GM23338 (cell line): ENCODE measurements around the gene DOCK7. TPM values are rescaled to one million over a fixed set of nuclear protein-coding genes. Genes with fewer than 3 reads are reported as not detected.

Source experiments
- ATAC-seq: fragments of 200-7000 bp; cut with Tn5 transposase; 3 replicates; pipeline ENCODE4 v1.9.1; 2020
- DNase-seq: peaks from one replicate; pipeline ENCODE4 v3.0.0-alpha.2; 2015; ENCODE audit warnings: low spot score
- H2AFZ ChIP-seq: fragments of 200-600 bp; sonication (generic); 2 replicates; pipeline ENCODE4 v1.8.0; 2016; ENCODE audit warnings: antibody characterized with exemption, mild to moderate bottlenecking, moderate library complexity
- H3F3A ChIP-seq: fragments of 200-600 bp; sonication (generic); replicated peaks from 2 replicates; pipeline ENCODE4 v1.8.0; 2017; ENCODE audit warnings: antibody characterized with exemption, mixed run types, low read depth
- H3K27ac ChIP-seq: fragments of 200-600 bp; sonication (generic); 2 replicates; pipeline ENCODE4 v1.6.1; 2016; ENCODE audit warnings: low read depth
- H3K27me3 ChIP-seq: fragments of 200-600 bp; sonication (generic); 2 replicates; pipeline ENCODE4 v1.8.0; 2016; ENCODE audit warnings: mild to moderate bottlenecking, mixed run types, moderate library complexity; ENCODE audit not compliant: insufficient read depth
- H3K36me3 ChIP-seq: fragments of 200-600 bp; sonication (generic); 2 replicates; pipeline ENCODE4 v1.8.0; 2016; ENCODE audit warnings: mild to moderate bottlenecking; ENCODE audit not compliant: insufficient read depth
- H3K4me1 ChIP-seq: fragments of 200-600 bp; sonication (generic); 2 replicates; pipeline ENCODE4 v1.8.0; 2016; ENCODE audit warnings: mild to moderate bottlenecking, moderate library complexity; ENCODE audit not compliant: insufficient read depth
- H3K4me2 ChIP-seq: fragments of 200-600 bp; sonication (generic); 2 replicates; pipeline ENCODE4 v1.7.1; 2017; ENCODE audit warnings: mixed run types
- H3K4me3 ChIP-seq: fragments of 200-600 bp; sonication (generic); 2 replicates; pipeline ENCODE4 v1.6.1; 2016; ENCODE audit warnings: mixed run types
- H3K79me2 ChIP-seq: fragments of 200-600 bp; sonication (generic); replicated peaks from 2 replicates; pipeline ENCODE4 v1.8.0; 2017; ENCODE audit warnings: mild to moderate bottlenecking; ENCODE audit not compliant: insufficient read depth
- H3K9me2 ChIP-seq: fragments of 200-600 bp; sonication (generic); 2 replicates; pipeline ENCODE4 v1.8.0; 2017; ENCODE audit not compliant: insufficient read depth
- H4K20me1 ChIP-seq: fragments of 200-600 bp; sonication (generic); replicated peaks from 2 replicates; pipeline ENCODE4 v1.8.0; 2017; ENCODE audit warnings: mild to moderate bottlenecking; ENCODE audit not compliant: insufficient read depth
- H3K27ac Mint-ChIP-seq: 2 replicates; pipeline ENCODE4 v1.8.0; 2020; ENCODE audit warnings: inconsistent platforms, mild to moderate bottlenecking, moderate library complexity, mixed read lengths
- H3K27me3 Mint-ChIP-seq: 3 replicates; pipeline ENCODE4 v1.8.0; 2022; ENCODE audit warnings: low read depth, mild to moderate bottlenecking, moderate library complexity, mixed read lengths, inconsistent platforms; ENCODE audit not compliant: insufficient read depth, poor library complexity
- H3K36me3 Mint-ChIP-seq: 3 replicates; pipeline ENCODE4 v1.8.0; 2021; ENCODE audit warnings: low read depth, mild to moderate bottlenecking, inconsistent platforms, moderate library complexity, mixed read lengths
- H3K4me1 Mint-ChIP-seq: 3 replicates; pipeline ENCODE4 v1.8.0; 2020; ENCODE audit warnings: mild to moderate bottlenecking, inconsistent platforms, mixed read lengths
- H3K4me3 Mint-ChIP-seq: 3 replicates; pipeline ENCODE4 v1.8.0; 2021; ENCODE audit warnings: moderate library complexity, mild to moderate bottlenecking, inconsistent platforms, mixed read lengths
- H3K9me3 Mint-ChIP-seq: 3 replicates; pipeline ENCODE4 v1.8.0; 2020; ENCODE audit warnings: moderate library complexity, mild to moderate bottlenecking, inconsistent platforms, mixed read lengths
- EZH2 ChIP-seq: fragments of 200-600 bp; sonication (generic); IDR thresholded peaks from one replicate; pipeline ENCODE4 v1.8.0; 2017; ENCODE audit warnings: antibody characterized with exemption, mild to moderate bottlenecking, low read depth; ENCODE audit not compliant: unreplicated experiment
- EZH2phosphoT487 ChIP-seq: fragments of 200-600 bp; sonication (generic); IDR thresholded peaks from one replicate; pipeline ENCODE4 v1.8.1; 2018; ENCODE audit warnings: antibody characterized with exemption; ENCODE audit not compliant: unreplicated experiment
- NANOG ChIP-seq: IDR thresholded peaks from 2 replicates; pipeline ENCODE4 v1.6.1; 2016; ENCODE audit warnings: antibody characterized with exemption, borderline replicate concordance
- REST ChIP-seq: IDR thresholded peaks from one replicate; pipeline ENCODE4 v1.6.1; 2018; ENCODE audit warnings: antibody characterized with exemption; ENCODE audit not compliant: unreplicated experiment
- ZNF114 ChIP-seq: fragments of 250-450 bp; sonication (Bioruptor Pico); IDR thresholded peaks from 2 replicates; pipeline ENCODE4 v1.5.0; 2020; ENCODE audit warnings: mild to moderate bottlenecking, moderate library complexity
- ZNF462 ChIP-seq: fragments of 250-450 bp; sonication (Bioruptor Pico); IDR thresholded peaks from 2 replicates; pipeline ENCODE4 v1.5.0; 2020; ENCODE audit warnings: mild to moderate bottlenecking, moderate library complexity
- polyA plus RNA-seq: library from polyadenylated mRNA; unstranded; fragments of >200 nt; fragmentation: Nextera tagmentation; extraction: Ambion mirVana; gene quantifications from 2 replicates; pipeline ENCODE4 v1.2.1, GENCODE V29; 2016
- total RNA-seq: library from RNA; depleted of rRNA; stranded (reverse); fragments of >200 nt; shearing (Covaris generic); gene quantifications from 2 replicates; pipeline ENCODE4 v1.2.3, GENCODE V29; 2014

The DOCK7 gene
- total and polyA plus RNA-seq, 2 experiments from 2014 or later = 20.5 to 37.3 TPM

DNA sequence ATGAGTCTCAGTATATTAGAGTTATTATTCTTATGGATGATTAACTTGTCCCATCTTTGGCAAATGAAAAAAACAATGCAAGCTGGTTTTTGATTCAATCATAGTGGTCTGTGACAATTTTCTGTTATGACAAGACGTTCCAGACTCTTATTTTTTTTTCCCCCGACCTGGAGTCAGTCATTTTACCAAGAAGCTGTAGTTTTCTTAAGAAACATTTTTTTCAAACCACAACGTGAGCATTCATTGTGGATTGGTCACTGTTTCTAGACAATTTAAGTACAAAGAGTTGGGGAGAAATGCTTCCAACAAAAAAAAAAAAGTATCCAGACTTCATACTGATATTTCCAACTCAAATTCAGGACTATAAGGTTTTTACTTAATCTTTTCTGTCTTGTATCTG, 98.9 kb downstream of the DOCK7 start (continued):
- no peak for TF ChIP-seq REST

- no peaks in the 10 kb centered on the region for H4K20me1 ChIP-seq
- H3K27ac ChIP-seq = no peak overlapping the region
- Mint-ChIP-seq H3K4me3 (no peak overlapping the region), H3K36me3 (no peaks in the 10 kb centered on the region), H3K9me3 (no peaks in the 10 kb centered on the region), H3K27ac (no peak overlapping the region), H3K4me1 (peaks cover 25% of the 10 kb centered on the region), H3K27me3 (no peaks in the 10 kb centered on the region)
- no peaks in the 10 kb centered on the region for H3K79me2 ChIP-seq
- no peaks in the 10 kb centered on the region for H3K9me2 ChIP-seq
- H3K27me3 ChIP-seq = no peaks in the 10 kb centered on the region
- no peak for DNase-seq
- no peaks in the 10 kb centered on the region for H3F3A ChIP-seq
- H2AFZ ChIP-seq = no peak overlapping the region
- no peak for ATAC-seq
- peaks cover 16% of the 10 kb centered on the region for H3K4me1 ChIP-seq
- no peak overlapping the region for H3K4me3 ChIP-seq
- no peak overlapping the region for H3K4me2 ChIP-seq
- TF ChIP-seq EZH2 = no peak
- no peak for TF ChIP-seq ZNF462 (CRISPR knock-in tag)
- no peak for TF ChIP-seq NANOG
- TF ChIP-seq EZH2phosphoT487 = no peak
- TF ChIP-seq ZNF114 (CRISPR knock-in tag) = no peak
- TF ChIP-seq REST = no peak
- no peaks in the 10 kb centered on the region for H3K36me3 ChIP-seq
These were observed 100.2 kb downstream of the DOCK7 start for GRCh38 chr1:62588000-62588399.
